HG03439 (cell line): ENCODE measurements around the gene ARL2BP.
"Not testable (repeated sequence)": the region's sequence is repeated elsewhere in the genome, so short reads cannot be mapped to it uniquely, and the experiment has no call there.

ENCODE experiments used
- ATAC-seq: cut with Tn5 transposase; IDR thresholded peaks from one replicate; pipeline ENCODE4 v1.9.1; 2021; ENCODE audit warnings: mild to moderate bottlenecking, moderate library complexity; ENCODE audit not compliant: unreplicated experiment

Gene ARL2BP

DNA sequence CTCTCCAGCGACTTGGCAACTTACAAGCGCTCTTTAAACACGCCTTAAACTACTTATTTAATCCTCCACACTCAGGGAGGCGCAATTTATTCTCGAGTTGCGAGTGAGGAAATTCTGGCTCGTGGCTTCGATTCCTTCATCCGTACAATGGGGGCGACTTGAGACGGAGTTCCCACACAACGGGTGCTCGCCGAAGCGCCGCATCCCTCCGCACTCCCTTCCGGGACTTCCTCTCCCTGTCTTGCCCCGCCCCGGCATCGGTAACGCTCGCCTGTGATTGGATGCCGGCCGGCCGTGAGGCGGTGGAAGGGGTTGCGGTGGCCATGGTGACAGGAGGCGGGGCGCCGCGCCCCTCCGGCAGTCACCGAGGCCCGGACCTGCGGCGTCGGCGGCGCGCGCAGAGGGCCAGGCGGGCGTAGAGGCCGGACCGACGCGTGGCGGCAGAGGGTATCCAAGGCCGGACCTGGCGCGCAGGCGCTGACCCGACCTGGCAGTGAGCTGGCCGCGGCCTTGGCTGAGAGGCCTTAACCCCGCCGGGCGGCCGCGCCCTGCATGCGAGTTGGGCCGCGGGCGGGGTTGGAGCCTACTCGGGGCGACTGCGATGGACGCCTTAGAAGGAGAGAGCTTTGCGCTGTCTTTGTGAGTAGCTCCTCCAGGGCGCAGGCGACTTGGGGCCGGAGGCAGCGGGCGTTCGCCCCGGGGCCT, at the start of gene ARL2BP:
Gene ARL2BP, plus strand, starts transcription at position 493 of the 705 bp plus-strand sequence. Its CDS starts 109 bp downstream, at position 602.
- peak; percentile 89 for ATAC-seq

DNA sequence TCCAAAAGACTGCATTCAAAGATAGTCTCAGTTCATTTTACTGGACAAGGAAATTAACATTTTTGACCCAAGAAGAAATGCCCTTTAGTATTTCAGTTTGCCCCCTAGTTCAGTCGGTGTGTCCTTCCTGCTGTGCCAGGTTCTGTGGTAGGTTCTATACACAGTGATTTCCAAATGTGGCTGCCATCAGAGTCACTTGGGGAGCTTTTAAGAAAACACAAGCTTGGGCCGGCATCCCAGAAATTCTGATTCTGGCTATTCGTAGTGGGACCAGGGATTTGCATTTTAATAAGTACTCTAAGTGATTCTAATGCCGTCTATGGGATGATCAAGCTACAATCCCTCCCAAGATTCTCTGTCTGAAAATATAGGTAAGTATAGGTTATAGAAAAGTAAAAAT, 48.8 kb upstream of the ARL2BP start:
- ATAC-seq = no peak

DNA sequence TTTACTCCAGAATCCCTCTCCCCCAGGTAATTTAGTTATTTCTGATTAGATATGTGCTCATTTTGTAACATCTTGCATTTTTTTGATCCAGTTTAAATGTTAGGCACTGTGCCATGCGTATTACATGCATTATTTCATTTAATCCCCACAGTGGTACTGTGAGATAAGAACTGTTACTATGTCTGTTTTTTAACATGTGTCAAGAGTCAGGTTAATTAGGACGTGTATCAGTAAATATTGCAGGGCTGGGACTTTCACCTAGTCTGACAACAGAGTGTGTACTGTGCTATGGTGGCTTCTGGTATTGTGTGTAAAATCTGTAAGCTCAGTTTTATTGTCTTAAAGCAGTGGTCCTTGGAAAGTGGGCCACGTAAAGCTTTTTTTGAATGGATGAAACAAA, 48.3 kb upstream of the ARL2BP start:
- no peak for ATAC-seq

DNA sequence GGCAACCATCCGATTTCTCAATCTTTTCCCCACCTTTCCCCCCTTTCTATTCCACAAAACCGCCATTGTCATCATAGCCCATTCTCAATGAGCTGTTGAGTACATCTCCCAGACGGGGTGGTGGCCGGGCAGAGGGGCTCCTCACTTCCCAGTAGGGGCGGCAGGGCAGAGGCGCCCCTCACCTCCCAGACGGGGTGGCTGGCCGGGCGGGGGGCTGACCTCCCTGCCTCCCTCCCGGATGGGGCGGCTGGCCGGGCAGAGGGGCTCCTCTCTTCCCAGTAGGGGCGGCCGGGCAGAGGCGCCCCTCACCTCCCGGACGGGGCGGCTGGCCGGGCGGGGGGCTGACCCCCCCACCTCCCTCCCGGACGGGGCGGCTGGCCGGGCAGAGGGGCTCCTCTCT, 44.7 kb upstream of the ARL2BP start:
- ATAC-seq = not testable (repeated sequence)

DNA sequence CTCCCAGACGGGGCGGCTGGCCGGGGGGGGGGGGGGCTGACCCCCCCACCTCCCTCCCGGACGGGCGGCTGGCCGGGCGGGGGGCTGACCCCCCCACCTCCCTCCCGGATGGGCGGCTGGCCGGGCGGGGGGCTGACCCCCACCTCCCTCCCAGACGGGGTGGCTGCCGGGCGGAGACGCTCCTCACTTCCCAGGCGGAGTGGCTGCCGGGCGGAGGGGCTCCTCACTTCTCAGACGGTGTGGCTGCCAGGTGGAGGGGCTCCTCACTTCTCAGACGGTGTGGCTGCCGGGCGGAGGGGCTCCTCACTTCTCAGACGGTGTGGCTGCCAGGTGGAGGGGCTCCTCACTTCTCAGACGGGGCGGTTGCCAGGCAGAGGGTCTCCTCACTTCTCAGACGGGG, 44.1 kb upstream of the ARL2BP start:
- not testable (repeated sequence) for ATAC-seq

DNA sequence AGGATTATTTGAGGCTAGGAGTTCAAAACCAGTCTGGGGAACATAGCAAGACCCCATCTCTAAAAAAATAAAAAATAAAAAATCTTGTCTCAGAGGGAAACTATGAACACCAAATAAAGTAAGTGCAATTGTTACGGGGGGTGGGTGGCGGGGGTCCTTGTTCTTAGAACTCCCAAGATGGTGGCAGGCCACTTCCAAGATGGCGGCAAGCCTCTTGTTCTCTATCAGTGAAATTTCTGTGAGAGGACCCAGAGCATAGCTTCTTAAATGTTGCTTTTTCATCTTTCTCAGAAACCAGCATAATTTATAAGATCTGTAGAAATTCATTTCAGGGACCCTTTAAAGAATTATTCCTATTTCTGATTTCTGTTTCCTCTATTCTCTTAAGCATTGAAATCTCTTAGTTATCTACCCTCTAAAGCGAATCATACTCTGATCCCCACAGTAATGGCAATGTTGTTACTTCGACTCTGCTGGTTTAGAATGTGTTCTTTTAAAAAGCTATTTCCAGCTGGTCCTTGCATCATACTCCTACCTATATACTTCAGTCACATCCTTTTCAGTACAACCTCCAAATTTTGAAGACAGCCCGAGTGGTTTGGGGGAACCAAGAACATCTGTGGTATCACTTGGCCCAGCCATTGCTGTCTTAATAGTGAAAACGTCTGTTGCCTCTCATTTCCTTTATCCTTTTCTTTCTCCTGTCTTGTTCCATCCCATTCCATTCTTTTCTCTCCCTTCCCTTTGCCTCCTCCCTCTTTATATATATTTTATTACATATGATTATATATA, 42.8 kb upstream of the ARL2BP start:
- no peak for ATAC-seq

DNA sequence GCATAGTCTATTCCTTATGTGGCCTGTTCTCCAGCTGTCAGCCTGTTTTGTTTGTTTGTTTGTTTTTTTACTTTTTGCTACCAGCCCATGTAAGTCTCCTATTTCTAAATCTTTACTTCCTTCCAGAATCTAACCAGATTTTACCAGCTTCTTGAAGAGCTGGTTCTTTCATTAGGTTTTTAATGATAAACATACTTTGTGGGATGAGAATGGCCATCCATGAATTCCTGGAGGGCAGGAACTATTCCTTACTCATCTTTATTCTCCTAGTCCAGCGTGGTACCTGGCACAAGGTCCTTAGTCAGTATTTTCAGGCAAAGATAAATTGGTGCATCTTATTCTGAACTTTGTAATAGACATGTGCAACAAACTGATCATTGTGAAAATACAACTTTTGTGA, 41.6 kb upstream of the ARL2BP start:
- no peak for ATAC-seq

DNA sequence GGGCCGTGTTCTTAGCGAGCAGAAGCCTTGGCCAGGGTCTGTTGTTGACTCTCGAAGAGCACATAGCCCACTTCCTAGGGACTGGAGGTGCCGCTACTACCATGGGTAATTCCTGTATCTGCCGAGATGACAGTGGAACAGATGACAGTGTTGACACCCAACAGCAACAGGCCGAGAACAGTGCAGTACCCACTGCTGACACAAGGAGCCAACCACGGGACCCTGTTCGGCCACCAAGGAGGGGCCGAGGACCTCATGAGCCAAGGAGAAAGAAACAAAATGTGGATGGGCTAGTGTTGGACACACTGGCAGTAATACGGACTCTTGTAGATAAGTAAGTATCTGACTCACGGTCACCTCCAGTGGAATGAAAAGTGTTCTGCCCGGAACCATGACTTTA, 40.4 kb upstream of the ARL2BP start:
- ATAC-seq = no peak

DNA sequence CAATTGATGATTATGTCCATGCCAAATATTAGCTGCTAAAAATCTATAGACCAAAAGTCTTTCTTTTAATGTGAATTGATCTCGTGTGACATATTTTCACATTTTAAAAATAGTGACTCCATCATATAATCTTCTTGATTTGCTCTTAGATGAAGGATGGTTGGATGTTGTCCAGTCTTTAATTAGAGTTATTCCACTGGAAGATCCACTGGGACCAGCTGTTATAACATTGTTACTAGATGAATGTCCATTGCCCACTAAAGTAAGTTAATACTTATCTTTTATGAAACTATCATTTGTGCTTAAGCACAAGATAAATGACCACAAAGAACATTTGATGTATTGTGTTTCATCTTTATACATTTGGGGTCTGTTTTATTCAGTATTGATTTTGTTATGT, 36.1 kb upstream of the ARL2BP start:
- no peak for ATAC-seq

DNA sequence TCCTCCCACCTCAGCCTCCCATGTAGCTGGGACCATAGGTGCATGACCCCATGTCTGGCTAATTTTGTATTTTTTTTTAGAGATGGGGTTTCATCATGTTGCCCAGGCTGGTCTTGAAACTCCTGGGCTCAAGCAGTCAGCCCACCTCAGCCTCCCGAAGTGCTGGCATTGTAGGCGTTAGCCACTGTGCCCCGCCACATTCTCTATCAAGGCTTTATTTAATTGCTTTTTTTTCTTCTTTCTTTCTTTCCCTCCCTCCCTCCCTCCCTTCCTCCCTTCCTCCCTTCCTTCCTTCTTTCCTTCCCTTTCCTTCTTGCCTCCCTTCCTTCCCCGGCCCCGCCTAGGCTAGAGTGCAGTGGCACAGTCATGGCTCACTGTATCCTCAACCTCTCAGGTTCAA, 35.3 kb upstream of the ARL2BP start:
- ATAC-seq = no peak

DNA sequence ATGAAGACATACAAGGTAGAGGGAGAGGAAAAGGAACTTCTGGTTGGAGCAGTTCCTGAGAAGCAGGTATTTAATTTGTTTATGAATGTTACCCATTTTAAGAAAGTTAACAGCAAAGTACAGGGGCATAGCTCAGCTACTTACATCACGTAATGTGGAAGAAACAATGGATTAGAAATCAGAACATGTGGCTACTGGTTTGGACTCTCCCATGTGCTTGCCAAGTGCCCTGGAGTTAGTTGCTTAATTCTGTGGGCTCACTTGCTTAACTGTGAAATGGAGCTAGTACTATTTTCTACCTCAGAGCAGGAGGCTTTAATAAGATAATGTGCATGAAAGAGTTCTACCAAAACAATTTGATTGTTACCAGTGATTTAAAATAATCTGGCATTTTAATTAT, 31.6 kb upstream of the ARL2BP start:
- ATAC-seq = no peak

DNA sequence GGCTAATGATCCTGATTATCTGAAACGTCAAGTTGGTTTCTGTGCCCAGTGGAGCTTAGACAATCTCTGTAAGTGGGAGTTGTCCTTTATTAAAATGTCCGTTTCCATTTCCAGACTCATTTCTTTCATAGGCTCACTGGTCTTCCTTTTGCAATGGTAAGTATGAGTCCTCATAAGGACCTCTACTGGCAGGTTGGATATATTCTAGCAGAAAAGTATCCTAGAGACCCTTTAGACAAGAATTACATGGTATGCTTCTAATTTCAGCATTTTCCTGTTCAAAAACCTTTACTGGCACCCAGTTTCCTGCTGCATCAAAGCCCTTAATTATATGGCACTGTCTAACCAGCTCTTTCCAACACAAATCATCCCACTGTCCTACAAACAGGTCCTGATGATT, 28.1 kb upstream of the ARL2BP start:
- ATAC-seq = no peak

DNA sequence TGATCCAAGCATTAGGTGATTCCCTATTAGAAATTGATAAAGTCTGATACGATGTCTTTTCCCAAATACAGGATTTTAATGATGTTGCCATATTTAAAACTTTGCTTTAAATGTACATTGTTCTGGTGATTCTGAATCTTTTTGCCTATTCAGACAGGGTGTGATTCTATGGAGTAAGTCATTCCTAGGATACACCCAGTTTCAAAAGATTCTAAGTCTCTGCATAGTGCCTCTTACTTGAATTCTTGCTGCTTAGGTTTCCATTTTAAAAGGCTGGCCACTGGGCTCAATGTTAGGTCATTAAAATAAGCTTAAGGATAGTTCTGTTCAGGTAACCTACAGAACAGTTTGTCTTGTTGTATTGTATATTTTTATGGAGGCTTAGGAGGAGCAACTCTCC, 22.0 kb upstream of the ARL2BP start:
- no peak for ATAC-seq

DNA sequence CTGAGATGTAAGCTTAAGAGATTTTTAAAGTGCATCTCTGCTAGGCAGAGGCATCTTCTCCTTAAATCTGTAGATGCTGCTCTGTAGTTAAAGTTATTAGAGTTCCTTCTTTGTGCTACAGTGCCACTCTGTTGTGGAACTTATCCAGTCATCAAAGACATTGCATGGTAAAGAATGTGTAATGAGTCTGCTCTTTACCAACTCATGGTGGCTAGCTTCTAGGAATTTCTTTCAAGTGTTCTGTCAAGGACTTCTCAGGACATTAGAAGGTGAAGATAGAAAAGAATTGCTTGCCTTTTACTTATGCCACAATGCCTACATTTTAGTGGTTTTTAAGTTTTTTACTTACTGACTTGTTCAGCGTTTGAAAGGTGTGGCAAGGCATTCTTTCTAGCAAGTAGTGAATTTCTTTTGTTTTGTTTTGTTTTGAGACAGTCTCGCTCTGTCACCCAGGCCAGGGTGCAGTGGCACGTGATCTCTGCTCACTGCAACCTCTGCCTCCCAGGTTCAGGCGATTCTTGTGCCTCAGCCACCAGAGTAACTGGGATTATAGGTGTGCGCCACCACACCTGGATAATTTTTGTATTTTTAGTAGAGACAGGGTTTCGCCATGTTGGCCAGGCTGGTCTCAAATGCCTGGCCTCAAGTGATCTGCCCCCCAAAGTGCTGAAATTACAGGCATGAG, 20.3 kb upstream of the ARL2BP start:
- ATAC-seq = no peak

DNA sequence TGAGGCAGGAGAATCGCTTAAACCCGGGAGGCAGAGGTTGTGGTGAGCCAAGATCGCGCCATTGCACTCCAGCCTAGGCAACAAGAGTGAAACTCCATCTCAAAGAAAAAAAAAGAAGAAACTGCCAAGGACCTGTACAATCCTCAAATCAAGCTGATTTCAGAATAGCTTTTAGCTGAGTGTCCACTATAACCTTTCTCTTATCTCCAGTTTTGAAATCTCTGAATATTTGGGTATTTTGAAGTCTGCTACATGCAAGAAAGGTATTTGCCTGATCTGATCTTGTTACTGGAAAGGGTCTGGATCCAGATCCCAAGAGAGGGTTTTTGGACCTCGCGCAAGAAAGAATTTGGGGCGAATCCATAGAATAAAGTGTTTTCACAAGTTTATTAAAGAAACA, 19.1 kb upstream of the ARL2BP start:
- no peak for ATAC-seq

DNA sequence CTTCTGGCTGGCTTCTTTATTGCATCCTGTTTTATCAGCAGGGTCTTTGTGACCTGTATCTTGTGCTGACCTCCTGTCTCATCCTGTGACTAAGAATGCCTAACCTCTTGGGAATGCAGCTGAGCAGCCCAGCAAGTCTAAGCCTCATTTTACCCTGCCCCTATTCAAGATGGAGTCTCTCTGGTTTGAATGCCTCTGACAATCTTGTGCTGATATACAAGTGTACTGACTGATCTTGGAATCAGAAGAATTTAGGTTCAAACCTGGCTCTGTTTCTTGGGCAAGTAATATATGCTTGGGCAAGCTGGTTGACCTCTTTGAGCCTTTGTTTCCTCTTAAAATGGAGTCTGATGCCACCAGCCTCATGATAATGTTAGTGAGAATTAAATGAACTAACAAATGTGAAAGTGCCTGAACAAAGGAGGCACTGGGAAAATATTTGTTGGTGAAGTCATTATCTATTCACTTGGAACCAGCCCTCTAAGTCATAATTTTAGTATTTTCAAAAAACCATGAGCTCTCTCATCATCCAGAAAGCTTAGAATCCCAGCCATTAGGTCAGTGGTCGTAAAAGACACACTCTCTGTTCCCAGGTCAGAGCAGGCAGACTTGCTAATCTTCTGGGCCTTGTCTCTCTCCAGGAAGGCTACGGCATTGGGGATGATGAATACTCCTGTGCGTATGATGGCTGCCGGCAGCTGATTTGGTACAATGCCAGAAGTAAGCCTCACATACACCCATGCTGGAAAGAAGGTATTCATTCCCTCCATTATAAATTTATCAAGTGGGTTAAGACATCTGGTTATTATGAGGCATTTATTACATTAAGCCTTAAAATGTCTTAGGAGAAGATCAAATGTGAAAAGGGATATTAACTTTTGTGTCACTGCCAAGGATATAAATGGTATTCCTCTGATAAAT, 18.1 kb upstream of the ARL2BP start:
- ATAC-seq = no peak

DNA sequence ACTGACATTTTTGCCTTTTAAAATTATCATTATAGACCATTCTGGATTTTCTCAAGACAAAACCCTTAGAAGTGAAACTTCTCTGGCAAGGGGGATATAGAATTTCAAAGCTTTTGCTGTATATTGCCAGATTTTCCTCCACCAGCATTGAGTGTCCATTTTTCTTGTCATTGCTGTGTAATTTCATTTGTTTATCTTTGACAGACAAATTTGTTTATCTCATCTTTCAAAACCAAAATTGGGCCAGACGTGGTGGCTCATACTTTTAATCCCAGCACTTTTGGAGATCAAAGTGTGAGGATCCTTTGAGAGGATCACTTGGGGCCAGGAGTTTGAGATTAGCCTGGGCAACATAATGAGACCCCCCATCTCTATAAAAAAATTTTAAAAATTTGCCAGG, 16.0 kb upstream of the ARL2BP start:
- ATAC-seq = no peak

DNA sequence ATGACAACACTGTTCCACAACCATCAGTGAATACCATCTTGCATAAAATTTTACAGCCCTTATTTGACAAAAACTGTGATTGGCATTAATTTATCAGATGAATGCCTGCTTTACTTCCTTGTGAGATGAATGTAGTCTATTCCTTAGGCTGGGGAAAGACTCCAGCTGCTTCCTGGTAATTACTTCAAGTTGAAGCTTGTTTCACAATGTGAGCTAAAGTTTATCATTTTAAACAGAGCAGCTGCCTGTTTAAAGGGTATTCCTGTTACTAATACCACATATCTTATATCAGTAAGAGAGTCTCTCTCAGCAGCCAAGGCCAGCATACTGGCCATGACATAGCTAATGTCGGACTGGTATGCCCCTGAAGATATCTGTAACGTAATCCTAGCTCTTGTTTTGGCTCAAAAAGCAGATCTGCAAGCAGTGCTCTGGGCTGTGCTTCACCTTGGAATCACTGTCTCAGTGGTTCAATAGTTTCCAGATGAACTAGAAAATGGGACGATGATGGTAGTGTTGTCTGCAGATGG, 13.2 kb upstream of the ARL2BP start:
- ATAC-seq = no peak

DNA sequence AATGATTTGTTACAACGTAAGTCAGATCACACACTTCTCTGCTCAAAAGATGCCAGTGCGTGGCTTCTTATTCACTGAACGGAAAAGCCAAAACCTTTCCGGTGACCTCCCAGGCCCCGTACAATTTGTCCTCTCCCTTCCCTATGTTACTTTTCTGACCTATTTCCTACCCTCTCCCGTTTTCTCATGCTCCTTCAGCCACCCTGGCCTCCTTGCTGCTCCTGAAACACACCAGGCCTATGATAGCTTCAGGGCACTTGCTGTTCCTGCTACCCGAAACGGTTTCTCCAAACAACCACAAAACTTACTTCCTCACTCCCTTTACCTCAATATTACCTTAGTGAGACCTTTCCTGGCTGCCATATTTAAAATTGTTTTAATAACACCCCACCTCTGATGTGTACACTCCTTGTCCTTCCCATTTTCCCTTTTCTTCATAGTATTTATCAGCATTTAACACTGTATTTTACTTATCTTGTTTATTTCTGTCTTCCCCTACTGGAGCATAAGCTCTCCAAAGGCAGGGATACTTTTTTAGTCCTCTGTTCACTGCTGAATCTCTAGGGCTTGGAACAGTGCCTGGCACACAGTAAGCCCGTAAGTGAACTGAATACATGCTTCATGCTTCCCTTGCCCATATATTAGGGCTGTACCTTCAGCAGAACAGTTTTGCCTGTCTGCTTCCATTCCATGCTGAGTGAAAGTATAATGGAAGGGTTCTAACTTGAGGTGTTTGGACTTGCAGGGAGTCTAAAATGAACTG, 10.9 kb upstream of the ARL2BP start:
- no peak for ATAC-seq

DNA sequence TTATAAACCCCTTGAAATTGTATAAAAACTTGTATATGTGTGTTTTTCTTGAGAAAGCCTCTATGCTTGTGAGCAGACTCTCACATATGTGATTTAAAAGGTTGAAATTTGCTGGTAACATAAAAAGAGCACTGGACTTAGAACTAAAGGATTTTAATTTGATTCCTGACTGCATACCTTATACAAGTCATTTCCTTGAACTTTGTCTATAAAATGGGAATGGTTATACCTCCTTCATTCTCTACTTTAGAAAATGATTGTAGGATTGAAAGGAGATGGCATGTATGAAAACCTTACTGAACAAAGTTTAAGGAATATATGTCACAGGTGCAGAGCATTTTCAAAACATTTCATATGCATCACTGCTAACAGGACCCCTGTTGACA, 10.4 kb upstream of the ARL2BP start:
- no peak for ATAC-seq
